NT2/D1 (cell line): ENCODE results near the gene MAP1LC3A.

Experiments
- DNase-seq: peaks from one replicate; pipeline ENCODE4 v3.0.0-alpha.2; 2011; ENCODE audit warnings: low read depth, low spot score
- H3K27me3 ChIP-seq: 2 replicates; pipeline ENCODE4 v1.6.0; 2011; ENCODE audit warnings: mild to moderate bottlenecking; ENCODE audit not compliant: insufficient read length, insufficient read depth
- H3K36me3 ChIP-seq: 2 replicates; pipeline ENCODE4 v1.6.1; 2011; ENCODE audit warnings: mild to moderate bottlenecking, low read length, mixed read lengths; ENCODE audit not compliant: insufficient read depth, insufficient read length
- H3K4me1 ChIP-seq: 2 replicates; pipeline ENCODE4 v1.5.1; 2011; ENCODE audit not compliant: insufficient read depth, insufficient read length
- H3K4me3 ChIP-seq: 2 replicates; pipeline ENCODE4 v1.5.1; 2011; ENCODE audit warnings: low read depth; ENCODE audit not compliant: insufficient read length
- H3K9ac ChIP-seq: 2 replicates; pipeline ENCODE4 v1.6.0; 2011; ENCODE audit warnings: low read depth; ENCODE audit not compliant: insufficient read length
- H3K9me3 ChIP-seq: 2 replicates; pipeline ENCODE4 v1.5.1; 2011; ENCODE audit warnings: mild to moderate bottlenecking, low read length; ENCODE audit not compliant: insufficient read depth
- SUZ12 ChIP-seq: IDR thresholded peaks from 2 replicates; pipeline ENCODE4 v1.6.1; 2011; ENCODE audit not compliant: insufficient read length, insufficient read depth; ENCODE audit errors: extremely low read depth
- YY1 ChIP-seq: IDR thresholded peaks from 2 replicates; pipeline ENCODE4 v1.6.1; 2011; ENCODE audit not compliant: insufficient read length, insufficient read depth
- ZNF274 ChIP-seq: IDR thresholded peaks from 2 replicates; pipeline ENCODE4 v1.6.1; 2011; ENCODE audit warnings: mild to moderate bottlenecking, low read depth, low read length

Gene MAP1LC3A

GRCh38 chr20:34553366-34553867 lies 5.1 kb upstream of the MAP1LC3A start:
- H3K27me3 ChIP-seq = no peaks in the 10 kb centered on the region
- no peak overlapping the region for H3K9ac ChIP-seq
- H3K9me3 ChIP-seq = no peaks in the 10 kb centered on the region
- H3K4me3 ChIP-seq = no peak overlapping the region
- H3K4me1 ChIP-seq = peaks cover 6% of the 10 kb centered on the region
- H3K36me3 ChIP-seq = no peaks in the 10 kb centered on the region
- TF ChIP-seq ZNF274 = no peak
- TF ChIP-seq SUZ12 = no peak
- TF ChIP-seq YY1 = no peak
- no peak for DNase-seq

- no peaks in the 10 kb centered on the region for H3K9me3 ChIP-seq
- H3K4me1 ChIP-seq = no peaks in the 10 kb centered on the region
- DNase-seq = no peak
- H3K36me3 ChIP-seq = peaks cover 3% of the 10 kb centered on the region
- no peaks in the 10 kb centered on the region for H3K27me3 ChIP-seq
- H3K9ac ChIP-seq = peak overlapping the region; percentile 37
- peak overlapping the region; percentile 49 for H3K4me3 ChIP-seq
- no peak for TF ChIP-seq YY1
- no peak for TF ChIP-seq ZNF274
- no peak for TF ChIP-seq SUZ12
Measured at GRCh38 chr20:34557936-34558319, 590 bp upstream of the MAP1LC3A start.

- DNase-seq = no peak
- no peak for TF ChIP-seq YY1
- TF ChIP-seq ZNF274 = no peak
- no peak for TF ChIP-seq SUZ12
- Histone ChIP-seq H3K27me3 (no peaks in the 10 kb centered on the region), H3K9ac (no peak overlapping the region), H3K4me1 (no peaks in the 10 kb centered on the region), H3K9me3 (no peaks in the 10 kb centered on the region), H3K4me3 (no peak overlapping the region), H3K36me3 (peaks cover 3% of the 10 kb centered on the region)
Measured at GRCh38 chr20:34559311-34560140, 1.0 kb downstream of the MAP1LC3A start.

DNA sequence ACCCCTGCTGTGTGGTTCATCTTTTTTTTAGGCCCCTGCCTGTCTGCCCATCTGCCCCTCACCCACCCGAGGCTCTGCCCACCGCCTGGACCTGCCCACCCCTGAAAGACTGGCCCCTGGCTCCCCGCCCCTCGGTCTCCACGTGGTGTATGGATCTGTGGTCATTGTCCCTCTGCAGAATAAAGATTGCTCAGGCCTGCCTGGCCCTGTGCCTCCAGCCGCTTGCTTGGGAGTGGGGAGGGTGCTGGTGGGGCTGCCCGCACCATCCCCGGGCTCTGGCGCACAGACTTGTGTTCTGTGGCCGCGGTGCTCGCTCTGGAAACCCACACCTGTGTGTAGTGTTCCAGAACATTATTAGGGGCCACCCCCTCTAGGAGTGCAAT lies 1.6 kb downstream of the MAP1LC3A start:
- H3K27me3 ChIP-seq = no peaks in the 10 kb centered on the region
- TF ChIP-seq YY1 = no peak
- no peak for TF ChIP-seq ZNF274
- TF ChIP-seq SUZ12 = no peak
- no peak overlapping the region for H3K9ac ChIP-seq
- no peak for DNase-seq
- peaks cover 3% of the 10 kb centered on the region for H3K36me3 ChIP-seq
- H3K4me1 ChIP-seq = no peaks in the 10 kb centered on the region
- no peaks in the 10 kb centered on the region for H3K9me3 ChIP-seq
- no peak overlapping the region for H3K4me3 ChIP-seq

GRCh38 chr20:34560614-34561013 lies 2.1 kb downstream of the MAP1LC3A start:
- TF ChIP-seq YY1 (no peak), ZNF274 (no peak)
- no peaks in the 10 kb centered on the region for H3K27me3 ChIP-seq
- no peak for DNase-seq
- no peak overlapping the region for H3K9ac ChIP-seq
- peaks cover 1% of the 10 kb centered on the region for H3K4me1 ChIP-seq
- peaks cover 3% of the 10 kb centered on the region for H3K36me3 ChIP-seq
- no peak overlapping the region for H3K4me3 ChIP-seq
- H3K9me3 ChIP-seq = no peaks in the 10 kb centered on the region

DNA sequence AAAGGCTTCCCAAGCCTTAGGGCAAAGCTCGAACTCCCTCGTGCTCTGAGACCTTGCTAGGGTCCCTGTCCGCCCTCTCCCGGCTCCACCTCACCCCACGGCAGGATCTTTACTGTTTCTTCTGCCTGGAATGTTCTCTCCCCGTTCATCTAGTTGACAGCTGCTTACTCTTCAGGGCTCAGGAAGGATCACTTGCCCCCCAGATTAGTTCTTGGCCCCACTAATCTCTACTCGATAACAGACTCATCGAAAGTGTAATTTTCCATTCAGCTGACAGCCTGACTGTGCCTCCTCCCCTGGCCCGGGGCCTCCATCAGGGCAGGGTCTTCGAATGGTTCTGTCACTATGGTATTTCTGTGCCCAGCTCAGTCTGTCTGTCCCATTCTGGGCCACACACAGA lies 3.1 kb downstream of the MAP1LC3A start:
- H3K27me3 ChIP-seq = no peaks in the 10 kb centered on the region
- TF ChIP-seq SUZ12 = no peak
- TF ChIP-seq ZNF274 = no peak
- no peak for TF ChIP-seq YY1
- H3K36me3 ChIP-seq = peaks cover 3% of the 10 kb centered on the region
- no peaks in the 10 kb centered on the region for H3K9me3 ChIP-seq
- H3K9ac ChIP-seq = no peak overlapping the region
- no peak overlapping the region for H3K4me3 ChIP-seq
- peaks cover 10% of the 10 kb centered on the region for H3K4me1 ChIP-seq
- DNase-seq = no peak

GRCh38 chr20:34562641-34563040 lies 4.1 kb downstream of the MAP1LC3A start:
- DNase-seq = no peak
- Histone ChIP-seq H3K9me3 (no peaks in the 10 kb centered on the region), H3K4me1 (peaks cover 10% of the 10 kb centered on the region), H3K4me3 (no peak overlapping the region), H3K27me3 (no peaks in the 10 kb centered on the region), H3K9ac (no peak overlapping the region), H3K36me3 (peaks cover 3% of the 10 kb centered on the region)
- no peak for TF ChIP-seq YY1
- no peak for TF ChIP-seq ZNF274
- no peak for TF ChIP-seq SUZ12
